HFFc6 (cell line): ENCODE results near the gene SEMA6D. TPM values are rescaled to one million over a fixed set of nuclear protein-coding genes. Genes with fewer than 3 reads are reported as not detected.

Source experiments
- DNase-seq: peaks from one replicate; pipeline ENCODE4 v3.0.0-alpha.2; 2018
- H3K27ac Mint-ChIP-seq: 2 replicates; pipeline ENCODE4 v1.8.0; 2020; ENCODE audit warnings: mild to moderate bottlenecking, mixed read lengths
- H3K27me3 Mint-ChIP-seq: 2 replicates; pipeline ENCODE4 v1.8.0; 2021; ENCODE audit warnings: mild to moderate bottlenecking, moderate library complexity, mixed read lengths; ENCODE audit not compliant: insufficient read depth
- H3K36me3 Mint-ChIP-seq: 2 replicates; pipeline ENCODE4 v1.8.0; 2021; ENCODE audit warnings: low read depth, mixed read lengths
- H3K4me1 Mint-ChIP-seq: 2 replicates; pipeline ENCODE4 v1.8.0; 2020; ENCODE audit warnings: low read depth, mixed read lengths
- H3K4me3 Mint-ChIP-seq: 2 replicates; pipeline ENCODE4 v1.8.0; 2020; ENCODE audit warnings: mild to moderate bottlenecking, moderate library complexity, mixed read lengths
- H3K9me3 Mint-ChIP-seq: 2 replicates; pipeline ENCODE4 v1.8.0; 2020; ENCODE audit warnings: mild to moderate bottlenecking, mixed read lengths
- CTCF ChIP-seq: fragments of 200-600 bp; sonication (generic); IDR thresholded peaks from 2 replicates; pipeline ENCODE4 v1.5.0; 2021; ENCODE audit warnings: antibody characterized with exemption, mild to moderate bottlenecking
- long read RNA-seq: library from polyadenylated mRNA; unstranded; transcript quantifications from one replicate; pipeline ENCODE4 v2.0.0, GENCODE V29; 2019
- total RNA-seq, 6 experiments: library from RNA; stranded (reverse); fragmentation: NEBNext Ultra II Directional; extraction: Animal tissue kit (Norgen Biotek cat#: 25700); gene quantifications; 2 replicates in 1 of 6; 3 replicates in 5 of 6; pipeline ENCODE4 v1.2.3, GENCODE V29; 2021

The SEMA6D gene
- total RNA-seq, result 1 to 10 TPM; 1.4 to 2.8 (median 2.4) TPM
- long read RNA-seq, partial matches to known transcripts, result 1 of 3 reads
- long read RNA-seq, other reads (novel, unspliced or antisense), result 2 of 3 reads

DNA sequence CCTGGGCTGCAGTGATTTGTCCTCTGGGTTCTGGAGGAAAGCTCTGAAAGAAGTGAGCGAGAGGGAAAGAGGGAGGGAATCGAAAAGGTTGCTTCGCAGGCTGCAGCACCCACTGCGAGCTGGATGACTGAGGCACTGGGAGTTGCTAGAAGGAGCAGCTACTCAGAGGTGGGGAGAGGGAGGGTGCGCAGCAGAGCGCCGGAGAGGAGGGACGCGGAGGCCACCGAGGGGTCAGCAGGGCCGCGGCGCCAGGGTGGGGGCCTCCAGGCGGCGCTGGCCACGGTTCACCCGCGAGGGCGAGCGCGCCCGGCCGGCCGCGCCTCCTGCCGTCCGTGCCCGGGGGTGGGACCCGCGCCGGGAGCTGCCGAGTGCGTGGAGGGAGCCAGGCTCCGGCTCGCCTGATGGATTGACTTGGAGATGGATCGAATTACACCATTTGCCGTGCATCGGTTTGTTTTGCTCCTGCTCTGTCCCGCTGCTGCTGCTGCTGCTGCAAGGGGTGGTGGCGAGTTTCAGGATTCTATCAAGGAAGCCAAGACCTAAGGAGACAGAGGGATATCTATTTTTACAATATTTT lies at the start of gene SEMA6D:
TSS of gene SEMA6D (plus strand) at position 470 of the 577 bp plus-strand sequence. CDS start 42,294 bp downstream, outside the sequence.
- TF ChIP-seq CTCF, result peak; percentile 71
- H3K4me1 Mint-ChIP-seq, result peaks cover 32% of the 10 kb centered on the region
- no peaks in the 10 kb centered on the region for H3K9me3 Mint-ChIP-seq
- H3K27me3 Mint-ChIP-seq, result peaks cover 26% of the 10 kb centered on the region
- peak within 1 kb of the TSS; percentile 92 for H3K4me3 Mint-ChIP-seq
- peak; percentile 64 for DNase-seq
- peak within 1 kb of the TSS; percentile 57 for H3K27ac Mint-ChIP-seq
- H3K36me3 Mint-ChIP-seq, result no peaks in the 10 kb centered on the region

DNA sequence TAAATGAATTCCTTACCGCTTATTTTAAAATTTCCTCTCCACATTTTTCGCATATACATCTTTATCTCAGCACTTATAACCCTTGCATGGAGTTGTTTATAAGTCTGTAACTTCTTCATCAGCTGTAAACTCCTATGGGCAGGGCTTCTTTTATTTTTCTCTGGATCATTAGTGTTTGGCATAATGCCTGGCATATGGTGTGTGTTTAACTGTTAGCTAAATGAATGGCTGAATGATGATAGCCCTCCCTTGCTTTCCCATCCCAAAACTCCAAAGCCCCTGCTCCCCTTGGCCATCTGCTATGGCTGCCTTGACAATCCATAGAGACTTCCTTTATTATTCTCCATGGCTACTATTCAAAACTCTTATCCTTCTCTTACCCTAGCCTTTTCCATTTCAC lies 48.1 kb upstream of the SEMA6D start:
- H3K36me3 Mint-ChIP-seq, result no peaks in the 10 kb centered on the region
- no peak overlapping the region for H3K27ac Mint-ChIP-seq
- DNase-seq, result no peak
- H3K27me3 Mint-ChIP-seq, result peaks cover 2% of the 10 kb centered on the region; the same call in 1 of the 2 replicates
- no peak overlapping the region for H3K4me3 Mint-ChIP-seq
- no peak for TF ChIP-seq CTCF
- no peaks in the 10 kb centered on the region for H3K9me3 Mint-ChIP-seq
- H3K4me1 Mint-ChIP-seq, result peaks cover 19% of the 10 kb centered on the region

DNA sequence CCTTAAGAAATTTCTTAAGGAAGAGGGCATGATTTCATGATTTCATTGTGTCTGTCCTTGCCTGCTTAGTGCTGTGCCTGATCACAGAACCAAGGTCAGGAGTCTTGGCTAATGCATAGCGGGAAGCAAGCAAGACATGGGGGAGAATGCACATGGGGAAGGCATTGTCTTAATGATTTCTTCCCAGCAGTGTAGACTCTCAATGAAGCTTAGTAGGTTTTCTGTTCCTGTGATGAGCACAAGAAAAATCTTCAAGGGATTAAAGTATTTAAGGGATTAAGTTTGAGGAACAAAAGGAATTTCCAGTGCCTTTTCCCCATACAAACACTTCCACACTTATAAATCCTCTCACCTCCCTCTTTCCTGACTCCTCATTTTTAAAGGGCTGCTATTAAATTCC lies 46.9 kb upstream of the SEMA6D start:
- H3K27me3 Mint-ChIP-seq, result peaks cover 2% of the 10 kb centered on the region; the same call in 1 of the 2 replicates
- DNase-seq, result no peak
- no peak for TF ChIP-seq CTCF
- no peaks in the 10 kb centered on the region for H3K36me3 Mint-ChIP-seq
- peaks cover 19% of the 10 kb centered on the region for H3K4me1 Mint-ChIP-seq
- no peaks in the 10 kb centered on the region for H3K9me3 Mint-ChIP-seq
- no peak overlapping the region for H3K4me3 Mint-ChIP-seq
- H3K27ac Mint-ChIP-seq, result no peak overlapping the region

DNA sequence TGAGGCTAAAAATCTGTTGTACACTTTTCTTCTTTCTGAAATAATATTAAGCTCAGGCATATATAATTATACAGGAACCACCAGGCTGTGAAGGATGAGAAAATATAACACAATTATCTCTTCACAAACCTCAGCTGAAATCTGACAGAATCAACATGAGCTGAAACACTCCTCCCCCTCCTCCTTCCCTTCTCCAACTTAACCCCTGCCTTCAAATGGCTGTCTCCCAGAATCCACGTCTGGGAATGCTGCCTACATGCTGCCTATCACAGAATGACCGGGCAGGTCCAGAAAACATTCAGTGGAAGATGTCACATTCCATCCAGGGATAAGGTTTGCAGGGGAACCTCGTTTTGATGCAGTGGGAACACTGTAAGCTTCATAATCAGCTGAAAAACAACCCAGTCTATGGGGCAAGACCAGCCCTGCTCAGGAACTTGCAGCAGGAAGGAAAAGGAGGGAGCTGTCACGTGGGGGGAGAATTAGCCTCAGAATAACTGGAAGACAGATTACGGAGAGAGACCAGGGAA lies 44.0 kb upstream of the SEMA6D start:
- no peak for DNase-seq
- no peak overlapping the region for H3K27ac Mint-ChIP-seq
- TF ChIP-seq CTCF, result no peak
- no peaks in the 10 kb centered on the region for H3K36me3 Mint-ChIP-seq
- no peaks in the 10 kb centered on the region for H3K9me3 Mint-ChIP-seq
- H3K27me3 Mint-ChIP-seq, result peaks cover 4% of the 10 kb centered on the region
- H3K4me3 Mint-ChIP-seq, result no peak overlapping the region
- peaks cover 5% of the 10 kb centered on the region; the same call in 1 of the 2 replicates for H3K4me1 Mint-ChIP-seq

DNA sequence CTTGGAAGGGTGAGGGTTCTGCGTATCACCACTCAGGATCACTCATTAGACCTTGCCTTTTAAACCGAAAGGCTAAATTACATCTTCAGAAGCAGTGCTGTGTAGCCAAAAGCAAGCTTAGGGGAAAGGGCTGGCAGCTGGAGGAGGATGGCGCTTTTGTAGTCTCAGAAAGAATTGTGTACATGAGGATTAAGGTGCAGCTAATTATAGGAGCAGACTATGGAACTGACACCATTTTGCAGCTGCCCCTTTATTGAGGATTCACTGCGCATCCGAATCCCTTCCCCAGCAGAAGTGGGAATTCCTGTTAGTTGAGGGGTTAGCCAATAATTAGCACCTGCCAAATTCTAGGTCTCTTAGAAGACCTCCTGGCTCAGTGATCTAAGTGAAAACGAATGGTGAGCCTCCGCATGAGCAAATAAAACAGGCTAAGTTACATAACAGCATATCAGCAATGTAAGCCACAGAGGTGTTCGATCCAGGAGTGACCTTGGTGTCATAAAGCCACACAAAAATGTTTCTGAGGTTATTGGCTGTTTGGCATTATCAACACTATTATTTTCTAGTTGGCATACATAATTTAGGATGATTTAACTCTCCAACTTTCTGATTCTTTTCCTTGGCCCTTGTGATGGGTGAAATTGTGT lies 42.6 kb upstream of the SEMA6D start:
- Mint-ChIP-seq H3K27ac (no peak overlapping the region), H3K36me3 (no peaks in the 10 kb centered on the region), H3K4me1 (peaks cover 5% of the 10 kb centered on the region; the same call in 1 of the 2 replicates), H3K9me3 (no peaks in the 10 kb centered on the region), H3K27me3 (peaks cover 2% of the 10 kb centered on the region; the same call in 1 of the 2 replicates), H3K4me3 (no peak overlapping the region)
- TF ChIP-seq CTCF, result no peak
- no peak for DNase-seq
